Activated naive CD4-positive, alpha-beta T cell (primary cell): ENCODE data around the gene SLC25A23.

ENCODE experiments used
- DNase-seq, 4 experiments: peaks; one replicate each; lab custom pipeline; 2025; lab: John Stamatoyannopoulos, UW

The SLC25A23 gene

GRCh38 chr19:6424939-6425731 lies 34.5 kb downstream of the SLC25A23 start:
- peak; percentile 94 to 98 (median 95) for DNase-seq

- no peak for DNase-seq
Observed at GRCh38 chr19:6424195-6424938, 35.2 kb downstream of the SLC25A23 start, which contains the start of gene KHSRP. Gene KHSRP, minus strand, starts transcription at chr19:6424811. Its CDS starts 110 bp downstream, at chr19:6424701.

- DNase-seq, result no peak
Observed at GRCh38 chr19:6423499-6424194, 35.9 kb downstream of the SLC25A23 start.

DNA sequence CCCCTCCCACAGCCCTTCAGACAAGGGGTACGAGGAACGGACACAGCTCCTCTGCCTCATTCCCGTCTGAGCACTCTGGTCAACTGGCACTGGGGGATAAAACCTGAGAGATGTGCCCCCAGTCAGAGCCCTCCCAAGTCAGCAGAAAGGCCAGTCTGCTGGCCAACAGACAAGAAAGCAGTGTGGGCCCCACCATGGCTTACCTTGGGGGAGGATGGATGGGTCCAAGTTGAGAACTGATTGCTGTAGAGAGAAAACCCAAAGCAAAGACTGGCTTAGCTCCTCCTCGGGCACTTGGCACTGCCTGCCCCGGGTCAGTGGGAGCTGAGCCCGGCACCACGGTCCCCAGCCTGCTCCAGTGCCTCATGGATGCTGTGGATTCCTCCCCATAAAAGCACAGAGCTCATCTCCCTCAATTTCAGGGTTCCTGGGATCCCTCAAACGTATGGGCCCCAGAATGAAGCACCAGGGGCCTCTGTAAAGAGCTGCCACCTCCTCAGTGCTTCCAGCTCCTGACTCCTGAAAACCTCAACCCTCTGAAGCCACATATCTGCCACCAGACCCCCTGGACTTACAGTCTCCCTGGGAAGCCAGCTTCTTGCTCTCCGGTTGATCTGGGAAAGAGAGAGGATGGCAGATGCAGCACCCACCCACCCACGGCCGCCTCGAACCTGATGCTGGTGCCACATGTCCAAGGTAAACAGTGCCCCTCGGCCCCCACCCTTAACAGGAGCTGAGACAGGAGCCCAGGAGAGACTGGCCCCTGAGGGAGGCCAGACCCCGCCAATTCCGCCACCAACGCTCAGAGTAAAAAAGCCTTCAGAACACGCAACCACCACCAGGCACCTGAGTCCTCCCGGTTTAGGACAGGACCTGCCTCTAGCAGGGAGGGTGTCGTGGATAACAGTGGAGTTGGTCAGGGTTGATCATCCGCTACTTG lies 38.2 kb downstream of the SLC25A23 start:
- no peak for DNase-seq

DNA sequence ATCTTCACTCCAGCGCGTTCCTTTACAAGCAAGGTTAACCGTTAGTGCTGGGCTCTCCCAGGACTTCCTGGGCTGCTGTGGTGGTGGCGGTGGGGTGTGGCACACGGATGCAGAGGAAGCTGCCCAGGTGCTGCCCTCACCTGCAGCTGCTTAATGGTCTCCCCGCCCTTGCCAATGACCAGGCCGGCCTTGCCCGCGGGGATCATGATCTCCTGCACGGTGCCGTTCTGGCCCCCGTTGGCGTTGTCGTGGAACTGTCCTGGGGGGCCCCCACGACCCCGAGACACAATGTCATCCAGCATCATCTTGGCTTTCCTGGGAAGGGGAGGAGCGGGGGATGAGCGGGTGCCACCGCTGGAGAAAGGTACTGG lies 41.0 kb downstream of the SLC25A23 start:
- no peak for DNase-seq

DNA sequence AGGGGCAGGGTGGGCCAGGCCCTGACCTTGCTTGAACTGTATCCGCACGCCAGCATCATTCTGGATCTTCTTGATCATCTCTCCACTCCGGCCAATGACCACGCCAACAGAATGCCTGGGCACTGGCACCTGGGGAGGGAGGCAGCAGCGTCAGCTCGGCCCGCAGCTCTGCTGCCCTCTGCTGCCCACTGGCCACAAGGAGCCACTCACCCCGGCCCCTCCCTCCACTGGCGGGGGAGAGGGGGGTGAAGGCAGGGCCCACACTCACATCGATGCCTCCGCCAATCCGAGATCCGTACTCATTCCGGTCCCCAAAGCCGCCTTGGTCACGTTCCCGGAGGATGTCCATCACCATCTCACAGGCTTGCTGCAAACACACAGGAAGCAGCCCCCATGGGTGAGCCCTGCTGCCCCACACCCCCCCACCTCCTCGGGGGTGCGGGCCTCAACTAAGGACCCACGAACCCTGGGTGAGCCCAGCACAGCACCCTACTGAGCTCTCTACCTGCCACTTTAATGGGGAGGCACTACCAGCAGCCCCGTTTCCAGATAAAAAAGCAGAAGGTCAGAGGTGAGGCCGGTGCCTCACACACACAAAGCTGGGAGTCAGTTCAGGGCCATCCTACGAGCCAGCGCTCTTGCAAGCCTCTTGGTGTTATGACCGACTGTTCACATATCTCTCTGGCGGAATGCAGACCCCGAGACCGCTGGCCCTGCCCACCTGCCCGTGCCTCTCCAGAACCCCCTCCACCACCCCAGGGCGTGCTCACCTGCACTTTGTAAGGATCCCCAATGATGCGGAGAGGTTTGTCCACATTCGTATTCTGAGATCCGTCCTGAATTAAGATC lies 41.7 kb downstream of the SLC25A23 start:
- no peak for DNase-seq

DNA sequence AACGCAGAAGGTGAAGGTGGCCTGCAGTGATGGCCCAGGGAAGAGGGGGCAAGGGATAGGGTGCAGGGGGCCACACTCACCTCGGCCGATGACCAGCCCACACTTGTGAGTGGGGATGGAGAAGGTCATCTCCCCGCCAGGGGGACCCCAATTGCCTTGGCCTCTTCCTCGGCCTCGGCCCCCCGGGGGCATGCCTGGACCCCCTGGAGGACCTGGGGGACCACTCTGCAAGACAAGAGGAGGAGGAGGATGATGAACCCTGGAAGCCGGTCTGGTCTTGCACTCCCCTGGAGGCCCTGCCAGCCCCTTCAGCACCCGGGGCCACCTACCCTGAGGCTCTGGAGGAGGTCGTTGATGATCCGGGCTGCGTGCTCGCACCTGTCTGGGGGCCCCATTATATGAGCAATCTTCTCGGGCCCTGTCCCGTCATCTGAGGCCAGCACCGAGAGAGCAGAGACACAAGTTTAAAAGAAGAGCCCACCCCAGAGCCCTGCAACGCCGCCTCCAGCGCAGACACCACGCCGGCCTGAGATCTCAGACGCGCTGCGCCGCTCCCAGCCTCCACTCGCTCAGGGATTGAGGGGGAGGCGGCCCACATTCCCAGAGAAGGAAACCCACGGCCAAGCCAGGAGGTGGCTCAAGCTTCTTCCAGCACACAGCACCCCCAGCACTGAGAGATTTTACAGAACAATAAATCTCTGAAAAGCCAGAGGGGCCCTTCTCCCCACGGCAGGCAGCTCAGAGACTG lies 42.8 kb downstream of the SLC25A23 start:
- no peak for DNase-seq

DNA sequence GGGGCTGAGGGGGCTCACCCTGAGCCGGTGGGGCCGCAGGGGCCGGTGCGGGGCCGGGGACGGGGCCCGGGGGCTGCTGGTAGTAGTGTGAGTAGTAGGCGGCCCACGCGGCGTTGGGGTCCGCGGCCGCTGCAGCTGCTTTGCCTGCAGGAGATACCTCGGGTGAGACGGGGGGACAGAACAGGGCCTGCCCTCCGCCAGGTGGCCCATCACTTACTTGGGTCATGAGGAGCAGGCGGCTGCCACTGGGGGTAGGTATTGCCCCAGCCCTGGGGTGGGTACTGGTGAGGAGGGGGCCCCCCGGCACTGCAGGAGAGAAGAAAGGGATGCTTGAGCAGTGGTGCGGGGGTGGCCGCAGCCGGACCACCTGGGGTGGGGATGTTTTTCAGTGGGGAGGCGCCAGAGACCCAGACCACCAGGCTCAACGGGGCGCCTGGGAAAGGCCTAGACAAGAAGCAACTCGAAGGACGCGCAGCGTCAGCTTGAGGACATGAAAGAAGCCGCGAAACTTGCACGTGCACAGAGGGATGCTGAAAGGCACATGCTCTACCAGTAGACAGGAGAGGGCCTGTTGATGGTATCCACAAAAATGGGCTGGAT lies 43.9 kb downstream of the SLC25A23 start:
- no peak for DNase-seq

- no peak for DNase-seq
Observed at GRCh38 chr19:6414793-6415590, 44.6 kb downstream of the SLC25A23 start.

GRCh38 chr19:6413721-6414643 lies 45.6 kb downstream of the SLC25A23 start:
- no peak for DNase-seq

DNA sequence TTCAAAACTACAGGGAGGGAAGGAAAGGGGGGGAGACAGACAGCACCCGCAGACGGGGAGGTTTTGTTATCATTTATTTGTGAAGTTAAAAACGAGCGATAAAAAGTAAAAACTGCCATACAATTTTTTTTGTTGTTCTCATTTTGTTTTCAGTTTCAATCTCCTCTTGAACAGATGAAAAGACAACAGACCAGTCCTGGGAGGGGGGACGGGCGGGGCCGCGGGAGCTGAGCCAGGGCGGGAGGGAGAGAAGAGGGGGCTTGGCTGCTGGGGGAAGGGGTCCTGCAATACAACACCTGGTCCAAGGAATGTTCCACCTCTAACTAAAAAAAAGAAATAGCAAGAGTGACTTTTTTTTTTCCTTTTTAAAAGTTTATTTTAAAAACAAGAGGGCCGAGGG lies 46.3 kb downstream of the SLC25A23 start:
- DNase-seq, result no peak

DNA sequence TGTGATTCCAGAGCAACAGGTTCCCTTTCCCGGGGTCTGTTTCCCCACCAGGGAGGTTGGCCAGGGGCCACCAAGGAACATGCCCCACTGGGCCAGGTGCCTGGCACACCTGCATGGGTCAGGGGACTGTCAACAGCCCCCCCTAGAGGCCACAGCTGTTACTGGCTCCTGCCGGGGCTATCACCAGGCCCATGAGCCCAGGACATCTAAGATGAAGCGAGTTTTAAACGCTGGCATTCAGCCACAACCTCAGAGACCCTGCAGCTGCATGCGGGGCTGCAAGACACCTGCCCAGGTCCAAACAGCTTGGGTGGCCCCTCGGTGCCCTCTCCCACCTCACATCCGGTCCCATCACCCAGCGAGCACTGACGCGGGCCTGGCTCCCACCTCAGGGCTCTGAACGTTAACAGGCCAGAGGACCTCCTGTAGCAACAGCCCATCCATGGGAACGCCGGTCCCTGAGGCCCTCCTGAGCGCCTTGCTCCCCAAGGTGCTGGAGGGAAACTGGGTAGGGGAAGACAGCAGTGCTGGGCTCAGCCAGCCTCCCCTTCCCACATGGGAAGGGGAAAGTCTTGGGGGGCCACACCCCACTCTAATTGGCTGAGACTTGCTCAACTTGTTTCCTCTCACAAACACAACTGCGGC lies 47.0 kb downstream of the SLC25A23 start:
- DNase-seq, result peak in 3 of 4 experiments; percentile 16 to 48 (median 24)

DNA sequence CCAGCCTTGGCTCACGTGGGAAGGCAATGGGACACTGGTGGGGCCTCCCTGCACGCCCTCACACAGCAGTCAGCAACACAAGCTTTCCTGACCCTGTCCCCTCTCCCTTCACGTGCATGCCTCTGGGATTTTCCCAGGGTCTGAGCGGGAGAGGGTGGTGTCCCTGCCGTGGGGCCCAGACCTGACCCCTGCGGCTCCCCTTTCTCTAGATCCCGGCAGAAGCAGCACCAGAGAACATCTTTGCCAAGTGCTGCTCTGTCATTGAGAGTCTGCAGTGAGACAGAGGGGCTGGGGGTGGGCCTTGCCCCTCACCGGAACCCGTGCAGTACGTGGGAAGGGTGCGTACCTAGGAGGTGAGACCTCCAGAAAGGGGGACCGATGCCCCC lies 47.5 kb downstream of the SLC25A23 start:
- no peak for DNase-seq

- DNase-seq, result no peak
Observed at GRCh38 chr19:6409346-6409745, 50.2 kb downstream of the SLC25A23 start.

GRCh38 chr19:6406401-6406800 lies 53.2 kb downstream of the SLC25A23 start:
- no peak for DNase-seq

DNA sequence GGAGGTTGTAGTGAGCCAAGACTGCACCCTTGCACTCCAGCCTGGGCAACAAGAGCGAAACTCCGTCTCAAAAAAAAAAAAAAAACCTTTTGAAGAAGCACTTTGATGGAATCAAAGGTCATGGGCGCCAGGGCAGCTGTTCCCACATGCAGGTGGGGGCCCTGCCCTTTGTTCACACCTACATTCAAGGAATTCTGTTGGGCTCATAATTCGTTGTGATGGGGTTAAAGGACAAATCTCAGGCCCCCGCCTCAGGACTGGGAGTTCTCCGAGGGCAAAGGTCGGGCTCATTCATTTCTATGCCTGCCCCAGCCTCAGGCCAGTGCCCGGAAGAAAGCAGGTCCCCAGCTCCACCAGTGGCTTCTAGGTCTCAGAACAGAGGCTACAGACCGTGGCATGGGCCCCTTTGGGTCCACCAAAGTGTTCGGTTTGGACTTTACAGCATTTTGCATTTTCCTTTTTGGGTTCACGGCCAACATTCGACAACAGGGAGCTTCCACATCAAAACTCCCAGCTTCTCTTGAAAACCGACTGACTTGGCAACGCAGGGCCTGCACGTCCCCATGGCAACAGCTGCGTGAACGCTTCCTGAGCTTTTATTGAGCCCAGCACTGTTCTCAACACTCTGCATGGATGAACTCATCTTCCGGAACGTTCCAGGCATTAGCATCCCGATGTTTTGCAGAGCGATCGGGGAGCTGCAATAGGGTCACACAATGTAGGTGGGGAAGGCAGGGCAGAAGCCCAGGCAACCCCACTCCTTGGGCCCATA lies 56.6 kb downstream of the SLC25A23 start:
- DNase-seq, result no peak
